ENCODE data around the gene HOXC6. TPM values are rescaled to one million over a fixed set of nuclear protein-coding genes. Genes with fewer than 3 reads are reported as not detected.

HOXC6 gene
- total and polyA plus RNA-seq, 9 of the 15 experiments (the other 6 are each of a cell fraction or from before 2014, with no cell fraction given): 0.06 to 4.0 (median 1.4) TPM

GRCh38 chr12:54045868-54046521 lies 17.8 kb downstream of the HOXC6 start:
- no peak for TF ChIP-seq ASH1L (IDR thresholded peaks at IDR 0.05; ENCODE audit: borderline replicate concordance, low read depth, partially characterized antibody)
- TF ChIP-seq ZNF780A (CRISPR knock-in tag; IDR thresholded peaks at IDR 0.05): no peak
- no peak for TF ChIP-seq CGGBP1 (CRISPR knock-in tag; IDR thresholded peaks at IDR 0.05)
- no peak for TF ChIP-seq USF1 (CRISPR knock-in tag; IDR thresholded peaks at IDR 0.05)
- no peak for TF ChIP-seq TAF7 (tag; IDR thresholded peaks at IDR 0.05)
- TF ChIP-seq FOXP4 (CRISPR knock-in tag; IDR thresholded peaks at IDR 0.05; ENCODE audit: borderline replicate concordance): no peak
- no peak for TF ChIP-seq UBTF (IDR thresholded peaks at IDR 0.05; ENCODE audit: borderline replicate concordance in 1 of 2, low read depth in 2 of 2, low read length in 2 of 2)
- TF ChIP-seq C11orf30 (IDR thresholded peaks at IDR 0.05; ENCODE audit: low read depth): no peak
- H3K9me3 ChIP-seq (replicated peaks; ENCODE audit: control insufficient read depth, insufficient read depth, low read depth, low read length): no peaks in the 10 kb centered on the region
- FAIRE-seq: no peak
- no peaks in the 10 kb centered on the region for H3K36me3 ChIP-seq (ENCODE audit: control insufficient read depth, insufficient read depth, low read length)
- H3K4me1 ChIP-seq (replicated peaks in 1 of 2; ENCODE audit: control insufficient read depth in 2 of 2, insufficient read depth in 2 of 2, low read length in 2 of 2): peaks cover 0 to 11% of the 10 kb centered on the region in 2 experiments; a peak in 1 of 5 replicates
- BruUV-seq (replicated peaks): no TSS peak
- no peak for ATAC-seq
- WGBS (ENCODE audit: insufficient coverage, low coverage, missing lambda C conversion rate): 6% methylated on average over 15 of the region's 16 CpGs
- no peak overlapping the region for H3K9ac ChIP-seq (ENCODE audit: insufficient read depth in 1 of 2, low read depth in 2 of 2, low read length in 2 of 2)
- no peak overlapping the region for H3K27ac ChIP-seq (ENCODE audit: extremely low read depth, low read depth, low read length)
- H3K4me3 ChIP-seq: no peak overlapping the region
- POLR2A ChIA-PET: interaction anchor here (0.6 kb wide), 1 partner anchor 1533 kb away, joined by 3 read pairs; no protein-coding TSS in a partner anchor
- no peaks in the 10 kb centered on the region for H3K79me2 ChIP-seq (ENCODE audit: control insufficient read depth, insufficient read depth, low read length)
- no peak overlapping the region for H3K4me2 ChIP-seq (ENCODE audit: insufficient read depth, low read length)
- H4K20me1 ChIP-seq (replicated peaks; ENCODE audit: control insufficient read depth, insufficient read depth, low read length): 0 out of 2 replicates have a peak, but pooled peaks cover 2% of the 10 kb centered on the region
- H2AFZ ChIP-seq (ENCODE audit: low read depth, low read length): no peak overlapping the region
- DNase-seq (ENCODE audit: extremely low read depth in 1 of 4, low spot score in 3 of 4): no peak
- H3K27me3 ChIP-seq (ENCODE audit: control insufficient read depth in 2 of 2, insufficient read depth in 2 of 2, low read length in 2 of 2): peaks cover 49 to 53% of the 10 kb centered on the region in 2 experiments
- in situ Hi-C loops (cut with MboI) (no loop called here), intact Hi-C loops (cut with micrococcal nuclease) (no loop called here)
- CTCF ChIA-PET (ENCODE audit: low intra/inter-chr PET ratio): no interaction called here
- no peaks in the 10 kb centered on the region for H3K9me1 ChIP-seq (ENCODE audit: control insufficient read depth, insufficient read depth, low read length)
